Right lobe of liver (tissue), 6 donors: ENCODE measurements around the gene RPUSD1. TPM values are rescaled to one million over a fixed set of nuclear protein-coding genes. Genes with fewer than 3 reads are reported as not detected.

Source experiments
- ATAC-seq, 4 donors: fragments of 200-7000 bp; cut with Tn5 transposase; one replicate each; pipeline ENCODE4 v1.9.1; 2020; ENCODE audit warnings: mild to moderate bottlenecking in 4 of 4, moderate library complexity in 4 of 4
- DNase-seq, 3 donors: peaks; one replicate each; pipeline ENCODE4 v3.0.0-alpha.2; 2020
- H3K27ac ChIP-seq, 3 donors: fragments of 200-600 bp; one replicate each; pipeline ENCODE4 v1.8.0; 2022
- H3K27me3 ChIP-seq, 2 donors: fragments of 200-600 bp; one replicate each; pipeline ENCODE4 v1.8.0; 2022
- H3K36me3 ChIP-seq, 4 donors: fragments of 200-600 bp; sonication (generic) in 1 of 4; one replicate each; pipeline versions ENCODE4 v1.5.1 to v1.8.0; 2017 to 2022; ENCODE audit warnings: control low read depth in 1 of 4
- H3K4me1 ChIP-seq, 4 donors: fragments of 200-600 bp; sonication (generic) in 1 of 4; one replicate each; pipeline versions ENCODE4 v1.5.1 to v1.8.0; 2017 to 2022; ENCODE audit warnings: control low read depth in 1 of 4
- H3K4me3 ChIP-seq, 3 donors: fragments of 200-600 bp; one replicate each; pipeline ENCODE4 v1.8.0; 2022
- H3K9me3 ChIP-seq, 4 donors: fragments of 200-600 bp; sonication (generic) in 1 of 4; one replicate each; pipeline versions ENCODE4 v1.5.1 to v1.8.0; 2017 to 2022; ENCODE audit warnings: control low read depth in 1 of 4
- POLR2A ChIP-seq: fragments of 450-650 bp; IDR thresholded peaks from one replicate; pipeline ENCODE4 v1.6.1; 2017; ENCODE audit warnings: antibody characterized with exemption, mild to moderate bottlenecking
- WGBS: methylation state at CpG from one replicate; pipeline ENCODE4 v1.1.6; 2018; ENCODE audit warnings: low coverage, low lambda C conversion rate; ENCODE audit not compliant: insufficient coverage; ENCODE audit errors: missing lambda C conversion rate; 5-methylcytosine and 5-hydroxymethylcytosine counted together
- intact Hi-C, 2 donors: fragments of 100-400 bp; cut with DNase I; formaldehyde crosslinking; loops; one replicate each; pipeline versions ENCODE4 v1.11.2 to v1.14.1; 2022
- total RNA-seq, 6 experiments: library from RNA; depleted of rRNA in 2 of 6; stranded (reverse); fragments of >200 nt in 2 of 6; fragmentation: NEBNext Ultra II Directional in 3 of 6; extraction: Animal tissue kit (Norgen Biotek cat#: 25700) in 3 of 6; gene quantifications; one replicate each; pipeline versions ENCODE4 v1.1.0 to v1.2.4, GENCODE V29; 2016 to 2023
- TF ChIP-seq, protein P1 (sequence below), 4 donors: fragments of 200-600 bp in 3 of 4; fragments of 450-650 bp in 1 of 4; IDR thresholded peaks; one replicate each; pipeline versions ENCODE4 v1.5.1 to v1.8.0; 2016 to 2022; ENCODE audit warnings: antibody characterized with exemption in 4 of 4, mild to moderate bottlenecking in 2 of 4
- donor health status: DM: no; HTN: yes; CAD: no.
- donor health status: DM: no; HTN: no; CAD: no.
- donor health status: DM: no; HTN: no; CAD: no.
- donor health status: DM: no; HTN: yes; CAD: no.
- donor health status: DM: no; HTN: yes; CAD: no.

Gene RPUSD1
- total RNA-seq, 6 experiments from 2014 or later, result 5.1 to 16.2 (median 6.6) TPM

DNA sequence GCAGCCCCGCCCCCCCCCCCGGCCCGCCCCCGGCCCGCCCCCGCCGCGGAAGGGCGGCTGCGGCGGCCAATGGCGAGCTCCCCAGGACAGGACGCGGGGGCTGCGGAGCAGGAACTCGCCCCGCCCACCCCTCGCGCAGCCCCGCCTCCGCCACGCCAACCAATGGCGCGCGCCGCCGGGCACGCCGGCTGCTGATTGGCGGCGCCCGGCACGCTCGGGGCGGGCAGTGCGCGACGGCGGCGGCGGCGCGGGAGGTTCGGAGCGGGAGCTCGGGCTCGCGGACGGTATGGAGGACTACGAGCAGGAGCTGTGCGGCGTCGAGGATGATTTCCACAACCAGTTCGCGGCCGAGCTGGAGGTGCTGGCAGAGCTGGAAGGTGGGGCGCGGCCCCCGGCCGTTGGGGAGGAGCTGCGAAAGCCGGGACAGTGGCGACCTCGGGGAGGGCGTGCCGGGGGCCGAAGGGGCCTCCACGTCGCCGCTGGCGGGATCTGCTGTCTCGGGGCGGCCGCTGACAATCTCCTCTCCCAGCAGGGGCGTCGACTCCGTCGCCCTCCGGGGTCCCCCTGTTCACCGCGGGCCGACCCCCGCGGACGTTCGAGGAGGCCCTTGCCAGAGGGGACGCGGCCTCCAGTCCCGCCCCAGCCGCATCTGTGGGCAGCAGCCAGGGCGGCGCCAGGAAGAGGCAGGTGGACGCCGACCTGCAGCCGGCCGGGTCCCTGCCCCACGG is 382 bp upstream of the RPUSD1 start, which contains the start of gene CHTF18:
Gene CHTF18, plus strand, starts transcription at position 222 of the 728 bp plus-strand sequence. Its CDS starts 65 bp downstream, at position 287.
- H3K9me3 ChIP-seq, result no peaks in the 10 kb centered on the region
- peaks cover 0 to 13% (median 0%) of the 10 kb centered on the region in 4 donors for H3K4me1 ChIP-seq
- no peak for TF ChIP-seq POLR2A
- TF ChIP-seq, protein P1, sequence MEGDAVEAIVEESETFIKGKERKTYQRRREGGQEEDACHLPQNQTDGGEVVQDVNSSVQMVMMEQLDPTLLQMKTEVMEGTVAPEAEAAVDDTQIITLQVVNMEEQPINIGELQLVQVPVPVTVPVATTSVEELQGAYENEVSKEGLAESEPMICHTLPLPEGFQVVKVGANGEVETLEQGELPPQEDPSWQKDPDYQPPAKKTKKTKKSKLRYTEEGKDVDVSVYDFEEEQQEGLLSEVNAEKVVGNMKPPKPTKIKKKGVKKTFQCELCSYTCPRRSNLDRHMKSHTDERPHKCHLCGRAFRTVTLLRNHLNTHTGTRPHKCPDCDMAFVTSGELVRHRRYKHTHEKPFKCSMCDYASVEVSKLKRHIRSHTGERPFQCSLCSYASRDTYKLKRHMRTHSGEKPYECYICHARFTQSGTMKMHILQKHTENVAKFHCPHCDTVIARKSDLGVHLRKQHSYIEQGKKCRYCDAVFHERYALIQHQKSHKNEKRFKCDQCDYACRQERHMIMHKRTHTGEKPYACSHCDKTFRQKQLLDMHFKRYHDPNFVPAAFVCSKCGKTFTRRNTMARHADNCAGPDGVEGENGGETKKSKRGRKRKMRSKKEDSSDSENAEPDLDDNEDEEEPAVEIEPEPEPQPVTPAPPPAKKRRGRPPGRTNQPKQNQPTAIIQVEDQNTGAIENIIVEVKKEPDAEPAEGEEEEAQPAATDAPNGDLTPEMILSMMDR (IDR thresholded peaks at IDR 0.05), result no peak
- H3K36me3 ChIP-seq, result no peaks in the 10 kb centered on the region
- H3K27ac ChIP-seq, result peak within 1 kb of the TSS in 1 of 3 donors; percentile 13
- 0% methylated on average over 7 of the region's 97 CpGs for WGBS
- no peaks in the 10 kb centered on the region for H3K27me3 ChIP-seq
- DNase-seq (peak; percentile 91 to 94 (median 93)), ATAC-seq (peak; percentile 90 to 97 (median 92))
- intact Hi-C loops, result loop anchor here in 1 of 2 donors (5.0 kb wide), 1 partner anchor 76 kb away; no protein-coding TSS in a partner anchor
- peak within 1 kb of the TSS; percentile 89 to 99 (median 92) for H3K4me3 ChIP-seq

DNA sequence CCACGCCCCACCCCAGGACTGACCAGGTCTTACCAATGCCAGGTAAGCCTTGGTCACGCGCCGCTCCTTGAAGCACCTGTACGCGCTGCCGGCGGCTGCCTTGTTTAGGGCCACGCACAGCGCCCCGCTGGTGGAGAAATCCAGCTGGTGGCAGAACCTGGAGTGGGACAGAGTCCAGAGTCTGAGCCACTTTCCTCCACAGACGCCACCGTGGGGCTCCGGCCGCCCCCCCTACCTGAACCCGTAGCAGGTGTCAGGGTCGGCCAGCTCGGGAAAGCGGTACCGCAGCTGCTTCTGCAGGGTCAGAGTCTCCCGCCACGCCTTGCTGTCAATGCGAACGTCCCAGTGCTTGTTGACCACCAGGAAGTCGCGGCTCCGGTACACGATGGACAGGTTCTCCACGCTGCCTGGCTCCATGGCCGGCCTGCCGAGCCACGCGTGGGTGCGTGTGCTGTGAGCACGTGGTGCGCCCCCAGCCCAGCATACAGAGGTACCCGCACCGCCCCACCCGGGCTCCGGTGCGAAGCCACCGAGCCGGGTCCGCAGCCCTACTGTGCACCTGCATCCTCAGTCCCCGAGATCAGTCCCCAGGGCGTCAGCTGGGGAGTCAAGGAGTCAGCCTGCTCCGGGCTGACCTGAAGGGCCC is 737 bp downstream of the RPUSD1 start:
- DNase-seq (no peak), ATAC-seq (no peak)
- 20% methylated on average over 1 of the region's 47 CpGs for WGBS
- Histone ChIP-seq H3K27me3 (no peaks in the 10 kb centered on the region), H3K4me1 (peaks cover 0 to 13% (median 0%) of the 10 kb centered on the region in 4 donors), H3K36me3 (no peaks in the 10 kb centered on the region), H3K9me3 (no peaks in the 10 kb centered on the region), H3K4me3 (peak overlapping the region; percentile 89 to 99 (median 92)), H3K27ac (peak overlapping the region in 1 of 3 donors; percentile 13)
- no peak for TF ChIP-seq POLR2A
- TF ChIP-seq, protein P1 (IDR thresholded peaks at IDR 0.05), result no peak
- intact Hi-C loops, result loop anchor here in 1 of 2 donors (5.0 kb wide), 1 partner anchor 75 kb away; no protein-coding TSS in a partner anchor

DNA sequence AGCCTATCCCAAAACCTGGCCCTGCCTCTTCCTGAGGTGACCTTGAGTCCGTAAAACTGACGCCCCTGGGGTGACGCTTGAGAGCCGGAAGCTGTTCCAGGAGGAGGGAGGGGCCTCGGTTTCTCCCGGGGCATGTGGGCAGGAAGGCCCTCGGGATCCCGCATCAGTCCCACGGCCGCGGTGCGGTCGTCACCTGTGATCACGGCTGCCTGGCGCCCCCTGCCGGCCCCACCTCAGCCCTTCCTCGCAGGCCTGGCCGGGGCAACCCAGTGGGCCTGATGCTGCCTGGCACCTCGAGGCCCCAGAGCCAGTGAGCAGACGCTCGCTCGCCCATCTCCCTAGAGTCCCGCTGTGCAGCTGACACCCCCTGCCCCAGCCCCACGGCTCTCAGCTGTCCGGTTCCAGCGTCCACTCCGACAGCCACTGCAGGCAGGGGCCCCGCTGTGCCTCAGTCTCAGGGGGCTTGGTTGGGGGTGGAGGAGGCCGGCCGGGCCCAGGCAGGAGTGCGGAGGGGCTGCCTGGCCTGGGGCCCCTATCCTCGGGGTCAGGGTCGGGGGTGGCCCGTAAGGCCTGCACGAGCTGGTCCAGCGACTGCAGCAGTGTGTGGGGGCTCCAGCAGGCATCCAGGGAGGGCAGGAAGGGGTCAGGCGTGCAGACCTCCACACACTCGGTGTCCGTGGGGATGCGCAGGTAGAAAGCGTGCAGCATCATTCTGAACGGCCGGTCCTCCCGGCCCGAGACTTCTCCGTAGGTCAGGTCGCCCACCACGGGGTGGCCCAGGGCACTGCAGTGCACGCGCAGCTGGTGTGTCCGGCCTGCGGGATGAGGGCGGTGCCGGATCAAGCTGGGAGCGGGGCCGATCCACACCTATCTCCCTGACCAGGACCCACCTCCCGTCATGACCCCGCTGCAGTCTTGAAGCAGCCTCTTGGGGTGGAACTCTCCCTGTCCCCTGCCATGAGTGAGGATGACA is 2.3 kb downstream of the RPUSD1 start:
- Histone ChIP-seq H3K9me3 (no peaks in the 10 kb centered on the region), H3K27ac (no peak overlapping the region), H3K4me1 (peaks cover 0 to 13% (median 0%) of the 10 kb centered on the region in 4 donors), H3K27me3 (no peaks in the 10 kb centered on the region), H3K36me3 (no peaks in the 10 kb centered on the region), H3K4me3 (no peak overlapping the region)
- DNase-seq (peak; percentile 74 to 76 (median 75)), ATAC-seq (peak; percentile 35 to 59 (median 52))
- intact Hi-C loops, result loop anchor here in 1 of 2 donors (5.0 kb wide), 1 partner anchor 74 kb away; no protein-coding TSS in a partner anchor
- TF ChIP-seq, protein P1 (IDR thresholded peaks at IDR 0.05), result peak; percentile 62 to 84 (median 72)
- no peak for TF ChIP-seq POLR2A
- 20% methylated on average over 2 of the region's 58 CpGs for WGBS

DNA sequence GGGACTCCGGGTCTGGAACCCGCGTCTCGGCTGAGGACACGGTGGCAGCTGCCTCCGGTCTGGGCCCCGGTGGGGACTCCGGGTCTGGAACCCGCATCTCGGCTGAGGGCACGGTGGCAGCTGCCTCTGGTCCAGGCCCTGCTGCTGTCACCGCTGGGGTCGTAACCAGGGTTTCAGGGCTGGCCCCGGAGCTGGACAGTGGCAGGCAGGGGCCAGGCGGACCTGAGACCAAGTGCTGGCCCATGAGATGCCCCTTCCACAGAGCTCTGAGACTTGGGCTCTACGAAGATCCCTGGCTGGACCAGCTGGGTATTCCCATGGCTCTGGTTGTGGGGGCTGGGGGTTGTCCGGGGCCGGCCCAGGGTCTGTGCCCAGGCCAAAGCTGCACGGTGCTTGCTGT is 3.8 kb downstream of the RPUSD1 start:
- no CpG with 5 or more reads among the region's 19 CpGs for WGBS
- H3K36me3 ChIP-seq, result no peaks in the 10 kb centered on the region

More for the DNA sequence above, 3.8 kb downstream of the RPUSD1 start:
- H3K4me1 ChIP-seq, result peaks cover 0 to 13% (median 0%) of the 10 kb centered on the region in 4 donors
- ATAC-seq, result no peak
- no peaks in the 10 kb centered on the region for H3K27me3 ChIP-seq
- H3K27ac ChIP-seq, result no peak overlapping the region
- intact Hi-C loops, result loop anchor here in 1 of 2 donors (5.0 kb wide), 1 partner anchor 77 kb away; the partner anchor contains the start of gene FBXL16
- H3K9me3 ChIP-seq, result no peaks in the 10 kb centered on the region
- DNase-seq, result no peak
- no peak overlapping the region for H3K4me3 ChIP-seq
- TF ChIP-seq POLR2A, result no peak
- TF ChIP-seq, protein P1 (IDR thresholded peaks at IDR 0.05), result no peak
